Neural progenitor cell (in vitro differentiated cells): Measurements from ENCODE around the gene MORC4. TPM values are rescaled to one million over a fixed set of nuclear protein-coding genes. Genes with fewer than 3 reads are reported as not detected.

Experiments
- DNase-seq: peaks from one replicate; pipeline ENCODE4 v3.0.0-alpha.2; 2016; ENCODE audit warnings: low spot score
- H2AFZ ChIP-seq: fragments of 200-600 bp; sonication (generic); replicated peaks from 2 replicates; pipeline ENCODE4 v1.6.1; 2016; ENCODE audit warnings: antibody characterized with exemption
- H3F3A ChIP-seq: fragments of 200-600 bp; sonication (generic); 2 replicates; pipeline ENCODE4 v1.6.1; 2016; ENCODE audit warnings: antibody characterized with exemption, low read depth
- H3K27ac ChIP-seq: fragments of 200-600 bp; sonication (generic); 2 replicates; pipeline ENCODE4 v1.5.1; 2016; ENCODE audit warnings: mild to moderate bottlenecking
- H3K27me3 ChIP-seq: fragments of 200-600 bp; sonication (generic); 2 replicates; pipeline ENCODE4 v1.6.1; 2016; ENCODE audit warnings: mild to moderate bottlenecking, moderate library complexity
- H3K36me3 ChIP-seq: fragments of 200-600 bp; sonication (generic); 2 replicates; pipeline ENCODE4 v1.5.1; 2016
- H3K4me1 ChIP-seq: fragments of 200-600 bp; sonication (generic); 2 replicates; pipeline ENCODE4 v1.6.1; 2016; ENCODE audit warnings: mixed run types
- H3K4me2 ChIP-seq: fragments of 200-600 bp; sonication (generic); 2 replicates; pipeline ENCODE4 v1.6.1; 2016
- H3K4me3 ChIP-seq: fragments of 200-600 bp; sonication (generic); 2 replicates; pipeline ENCODE4 v1.5.1; 2016
- H3K79me2 ChIP-seq: fragments of 200-600 bp; sonication (generic); 2 replicates; pipeline ENCODE4 v1.6.1; 2016; ENCODE audit warnings: low read depth
- H3K9ac ChIP-seq: fragments of 200-600 bp; sonication (generic); 2 replicates; pipeline ENCODE4 v1.6.1; 2016
- H3K9me3 ChIP-seq: fragments of 200-600 bp; sonication (generic); 2 replicates; pipeline ENCODE4 v1.5.1; 2016; ENCODE audit warnings: low read depth
- H4K20me1 ChIP-seq: fragments of 200-600 bp; sonication (generic); 2 replicates; pipeline ENCODE4 v1.6.1; 2016; ENCODE audit warnings: low read depth
- H3K27ac Mint-ChIP-seq: 3 replicates; pipeline ENCODE4 v1.8.0; 2021; ENCODE audit warnings: mixed read lengths
- H3K27me3 Mint-ChIP-seq: 2 replicates; pipeline ENCODE4 v1.8.0; 2022; ENCODE audit warnings: low read depth, mild to moderate bottlenecking, inconsistent platforms, moderate library complexity, mixed read lengths; ENCODE audit not compliant: insufficient read depth
- H3K36me3 Mint-ChIP-seq: 3 replicates; pipeline ENCODE4 v1.8.0; 2021; ENCODE audit warnings: mixed read lengths
- H3K4me1 Mint-ChIP-seq: 3 replicates; pipeline ENCODE4 v1.8.0; 2021; ENCODE audit warnings: mixed read lengths
- H3K4me3 Mint-ChIP-seq: 3 replicates; pipeline ENCODE4 v1.8.0; 2021; ENCODE audit warnings: mild to moderate bottlenecking, moderate library complexity, mixed read lengths
- H3K9me3 Mint-ChIP-seq: 3 replicates; pipeline ENCODE4 v1.8.0; 2020; ENCODE audit warnings: mixed read lengths
- EZH2 ChIP-seq: fragments of 200-600 bp; sonication (generic); IDR thresholded peaks from 2 replicates; pipeline ENCODE4 v1.6.1; 2017; ENCODE audit warnings: antibody characterized with exemption, mild to moderate bottlenecking, moderate library complexity
- EZH2phosphoT487 ChIP-seq: fragments of 200-600 bp; sonication (generic); IDR thresholded peaks from 2 replicates; pipeline ENCODE4 v1.6.1; 2017; ENCODE audit warnings: antibody characterized with exemption
- total RNA-seq: library from RNA; depleted of rRNA; stranded (reverse); fragments of >200 nt; gene quantifications from 2 replicates; pipeline ENCODE4 v1.2.3, GENCODE V29; 2015; ENCODE audit warnings: low replicate concordance
- TF ChIP-seq, protein P1 (sequence below): fragments of 200-600 bp; sonication (generic); IDR thresholded peaks from 2 replicates; pipeline ENCODE4 v1.5.1; 2017; ENCODE audit warnings: antibody characterized with exemption, mild to moderate bottlenecking

MORC4 gene
- total RNA-seq, 1 donor from 2014 or later = 7.6 TPM

DNA sequence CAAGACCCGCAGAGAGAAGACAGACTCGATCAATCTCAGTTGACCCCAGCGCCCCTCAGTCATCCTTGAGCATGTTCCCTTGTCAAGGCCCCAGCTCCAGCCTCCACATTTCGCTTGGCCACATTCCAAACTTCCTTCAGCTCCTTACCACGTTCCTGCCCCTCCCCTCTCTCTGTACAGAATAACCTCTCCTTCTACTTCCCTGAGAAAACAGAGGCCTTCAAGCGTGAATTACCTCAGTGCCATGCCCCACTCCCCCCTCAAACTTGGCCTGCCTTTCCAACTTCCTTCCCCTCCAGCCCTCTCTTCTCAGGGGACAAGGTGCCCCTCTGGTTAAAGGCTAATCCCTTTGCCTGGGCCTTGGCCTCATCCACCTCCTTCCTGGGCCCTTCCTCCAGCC is 93.7 kb downstream of the MORC4 start:
- peaks cover 40% of the 10 kb centered on the region for H3K4me1 Mint-ChIP-seq
- H2AFZ ChIP-seq = no peak overlapping the region
- no peaks in the 10 kb centered on the region for H3K79me2 ChIP-seq
- H3K27ac Mint-ChIP-seq = peak overlapping the region; percentile 25
- TF ChIP-seq, protein P1, sequence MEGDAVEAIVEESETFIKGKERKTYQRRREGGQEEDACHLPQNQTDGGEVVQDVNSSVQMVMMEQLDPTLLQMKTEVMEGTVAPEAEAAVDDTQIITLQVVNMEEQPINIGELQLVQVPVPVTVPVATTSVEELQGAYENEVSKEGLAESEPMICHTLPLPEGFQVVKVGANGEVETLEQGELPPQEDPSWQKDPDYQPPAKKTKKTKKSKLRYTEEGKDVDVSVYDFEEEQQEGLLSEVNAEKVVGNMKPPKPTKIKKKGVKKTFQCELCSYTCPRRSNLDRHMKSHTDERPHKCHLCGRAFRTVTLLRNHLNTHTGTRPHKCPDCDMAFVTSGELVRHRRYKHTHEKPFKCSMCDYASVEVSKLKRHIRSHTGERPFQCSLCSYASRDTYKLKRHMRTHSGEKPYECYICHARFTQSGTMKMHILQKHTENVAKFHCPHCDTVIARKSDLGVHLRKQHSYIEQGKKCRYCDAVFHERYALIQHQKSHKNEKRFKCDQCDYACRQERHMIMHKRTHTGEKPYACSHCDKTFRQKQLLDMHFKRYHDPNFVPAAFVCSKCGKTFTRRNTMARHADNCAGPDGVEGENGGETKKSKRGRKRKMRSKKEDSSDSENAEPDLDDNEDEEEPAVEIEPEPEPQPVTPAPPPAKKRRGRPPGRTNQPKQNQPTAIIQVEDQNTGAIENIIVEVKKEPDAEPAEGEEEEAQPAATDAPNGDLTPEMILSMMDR = no peak
- TF ChIP-seq EZH2phosphoT487 = no peak
- no peak for TF ChIP-seq EZH2
- peaks cover 3% of the 10 kb centered on the region for H3K9me3 Mint-ChIP-seq
- no peaks in the 10 kb centered on the region for H3K36me3 Mint-ChIP-seq
- no peak overlapping the region for H3K27ac ChIP-seq
- no peak overlapping the region for H3K4me2 ChIP-seq
- no peak overlapping the region for H3K4me3 ChIP-seq
- DNase-seq = no peak
- H3K9ac ChIP-seq = no peak overlapping the region
- peak overlapping the region; percentile 31 for H3K4me3 Mint-ChIP-seq
- H3K27me3 Mint-ChIP-seq = peaks cover 6% of the 10 kb centered on the region
- H3K4me1 ChIP-seq = peaks cover 20% of the 10 kb centered on the region
- no peaks in the 10 kb centered on the region for H3K27me3 ChIP-seq
- H3K36me3 ChIP-seq = no peaks in the 10 kb centered on the region
- peaks cover 16% of the 10 kb centered on the region for H3F3A ChIP-seq
- no peaks in the 10 kb centered on the region for H3K9me3 ChIP-seq
- H4K20me1 ChIP-seq = no peaks in the 10 kb centered on the region

DNA sequence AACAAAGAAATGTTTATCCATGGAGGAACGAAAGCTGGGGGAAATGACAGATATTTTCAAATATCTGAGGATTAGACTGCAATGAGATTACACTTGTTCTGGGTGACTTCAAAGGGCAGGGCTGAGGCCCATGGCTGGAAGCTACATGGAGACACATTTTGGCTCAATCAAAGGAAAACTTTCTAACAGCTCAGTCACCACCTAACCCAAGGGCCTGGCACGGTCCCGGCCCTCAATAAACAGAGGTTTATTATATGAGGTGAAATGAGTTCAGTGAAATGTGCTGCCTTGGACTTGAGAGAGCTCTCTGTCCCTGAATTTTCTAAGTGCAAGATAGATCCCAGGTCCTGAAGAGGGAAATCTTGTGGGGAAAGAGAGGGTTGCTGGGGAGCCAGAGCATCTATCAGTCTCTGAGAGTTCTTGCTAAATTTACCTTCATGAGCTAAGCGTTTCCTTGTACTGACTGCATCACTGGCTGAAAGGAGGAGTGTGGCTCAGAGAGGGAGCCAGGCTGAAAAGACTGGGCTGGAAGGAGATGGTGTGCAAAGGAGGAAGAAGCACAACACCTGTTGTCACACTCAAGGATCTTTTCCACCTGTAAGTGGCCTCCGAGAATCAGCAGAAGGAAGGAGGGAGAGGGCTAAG is 94.8 kb downstream of the MORC4 start:
- H3K36me3 Mint-ChIP-seq = no peaks in the 10 kb centered on the region
- H3K9ac ChIP-seq = no peak overlapping the region
- no peaks in the 10 kb centered on the region for H3K27me3 ChIP-seq
- H3K27ac ChIP-seq = no peak overlapping the region
- no peaks in the 10 kb centered on the region for H3K36me3 ChIP-seq
- H3K9me3 ChIP-seq = no peaks in the 10 kb centered on the region
- H3K27me3 Mint-ChIP-seq = peaks cover 8% of the 10 kb centered on the region
- DNase-seq = no peak
- peaks cover 16% of the 10 kb centered on the region for H3F3A ChIP-seq
- no peak overlapping the region for H3K4me3 ChIP-seq
- no peak for TF ChIP-seq EZH2phosphoT487
- TF ChIP-seq, protein P1 = no peak
- no peak for TF ChIP-seq EZH2
- no peak overlapping the region for H3K27ac Mint-ChIP-seq
- no peak overlapping the region for H3K4me2 ChIP-seq
- peaks cover 40% of the 10 kb centered on the region for H3K4me1 Mint-ChIP-seq
- no peak overlapping the region for H2AFZ ChIP-seq
- H3K4me3 Mint-ChIP-seq = no peak overlapping the region
- H3K4me1 ChIP-seq = peaks cover 20% of the 10 kb centered on the region
- H4K20me1 ChIP-seq = no peaks in the 10 kb centered on the region
- H3K79me2 ChIP-seq = no peaks in the 10 kb centered on the region
- H3K9me3 Mint-ChIP-seq = peaks cover 3% of the 10 kb centered on the region

DNA sequence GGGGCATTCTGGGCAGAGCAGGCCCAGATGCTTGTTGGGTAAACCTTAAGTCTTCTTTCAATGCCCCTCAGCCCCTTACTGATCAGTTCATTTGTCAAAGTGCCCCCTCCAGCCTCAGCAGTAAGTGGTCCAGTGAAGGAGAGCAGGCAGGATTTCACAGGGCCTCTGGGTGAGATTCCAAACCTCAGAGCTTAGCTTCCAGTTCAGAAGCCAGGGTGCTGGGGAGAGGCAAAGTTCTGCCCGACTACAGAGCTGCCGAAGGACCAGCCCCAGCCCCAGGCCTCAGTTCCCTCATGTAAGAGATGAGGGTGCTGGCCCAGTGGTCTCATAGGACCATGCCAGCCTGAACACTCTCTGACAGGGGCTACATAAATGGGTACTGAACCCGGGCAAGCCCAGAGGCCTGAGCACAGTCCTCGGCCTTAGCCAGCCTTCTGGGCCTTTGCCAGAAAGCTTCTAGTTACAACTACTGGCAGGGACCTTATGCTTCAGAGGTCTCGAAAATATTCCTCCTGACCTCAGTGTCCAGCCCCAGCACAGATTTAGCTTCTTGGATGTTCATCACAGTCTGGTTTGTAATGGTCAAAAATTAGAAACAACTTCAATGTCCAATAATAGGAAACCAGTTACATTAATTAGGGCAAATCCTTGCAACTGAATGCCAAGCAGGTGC is 96.0 kb downstream of the MORC4 start:
- Histone ChIP-seq H3K4me1 (peaks cover 20% of the 10 kb centered on the region), H4K20me1 (no peaks in the 10 kb centered on the region), H3K27me3 (no peaks in the 10 kb centered on the region), H3K79me2 (no peaks in the 10 kb centered on the region), H3F3A (peaks cover 16% of the 10 kb centered on the region), H3K27ac (peak overlapping the region; percentile 65), H2AFZ (no peak overlapping the region), H3K36me3 (no peaks in the 10 kb centered on the region), H3K9ac (no peak overlapping the region), H3K9me3 (no peaks in the 10 kb centered on the region), H3K4me3 (no peak overlapping the region), H3K4me2 (peak overlapping the region; percentile 13)
- no peak for DNase-seq
- no peaks in the 10 kb centered on the region for H3K36me3 Mint-ChIP-seq
- TF ChIP-seq, protein P1 = no peak
- TF ChIP-seq EZH2 (no peak), EZH2phosphoT487 (no peak)
- H3K27ac Mint-ChIP-seq = peak overlapping the region; percentile 48
- no peak overlapping the region for H3K4me3 Mint-ChIP-seq
- H3K27me3 Mint-ChIP-seq = peaks cover 6% of the 10 kb centered on the region
- H3K9me3 Mint-ChIP-seq = peaks cover 3% of the 10 kb centered on the region
- H3K4me1 Mint-ChIP-seq = peaks cover 48% of the 10 kb centered on the region
